ENCODE measurements around the gene COL21A1. TPM values are rescaled to one million over a fixed set of nuclear protein-coding genes. Genes with fewer than 3 reads are reported as not detected.
A peak's percentile ranks its signal among the peaks of the same experiment; 100 is the strongest.

The COL21A1 gene
- polyA plus RNA-seq, 1 donor = 9.9 TPM

DNA sequence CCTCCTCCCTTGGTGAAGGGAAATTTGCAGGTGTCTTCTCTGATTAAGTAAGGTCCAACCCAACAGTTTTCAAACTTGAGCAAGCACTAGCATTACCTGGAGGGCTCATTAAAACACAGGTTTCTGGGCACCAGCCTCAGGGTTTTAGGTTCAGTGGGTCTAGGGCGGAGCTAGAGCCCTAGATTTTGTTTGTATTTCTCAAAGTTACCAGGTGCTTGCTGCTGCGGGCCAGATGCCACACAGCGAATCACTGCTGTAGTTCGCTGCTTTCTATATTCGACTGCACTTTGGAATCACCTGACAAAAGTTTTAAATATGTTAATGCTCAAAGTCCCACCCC is 869 bp downstream of the COL21A1 start:
- Histone ChIP-seq H3K36me3 (ENCODE audit: control insufficient read depth, insufficient read depth, low read length) (no peaks in the 10 kb centered on the region), H3K9me3 (ENCODE audit: control insufficient read depth, low read depth, low read length) (no peaks in the 10 kb centered on the region), H3K4me3 (ENCODE audit: low read length) (peak overlapping the region; percentile 44), H3K27me3 (ENCODE audit: control insufficient read depth, insufficient read depth, low read length) (peaks cover 21% of the 10 kb centered on the region), H3K4me1 (ENCODE audit: control insufficient read depth, insufficient read depth, low read length) (no peaks in the 10 kb centered on the region), H3K27ac (ENCODE audit: low read length) (no peak overlapping the region)
- WGBS (ENCODE audit: insufficient coverage, low lambda C conversion rate) = no CpG with 5 or more reads among the region's 5 CpGs
- DNase-seq = no peak

DNA sequence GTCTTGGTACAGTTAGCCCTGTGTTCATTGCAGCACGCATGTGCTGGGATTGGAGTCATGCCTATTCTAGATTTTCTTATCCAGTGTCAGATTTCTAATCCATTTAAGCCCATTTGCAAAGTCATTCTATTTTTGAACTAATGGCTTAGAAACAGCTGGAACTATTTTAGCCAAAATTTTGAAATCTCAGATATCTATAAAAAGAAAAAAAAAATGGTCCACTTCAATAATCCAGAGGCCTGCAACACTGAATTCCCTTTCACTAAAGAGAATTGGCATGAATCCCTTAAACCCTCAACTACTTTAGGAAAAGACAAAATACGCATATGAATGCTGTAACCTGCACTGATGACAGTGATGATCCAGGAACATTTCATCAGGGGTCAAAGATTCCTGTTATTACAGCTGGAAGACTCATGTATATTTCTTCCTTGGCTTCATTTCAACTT is 1.5 kb downstream of the COL21A1 start:
- no peak overlapping the region for H3K4me3 ChIP-seq (ENCODE audit: low read length)
- no peaks in the 10 kb centered on the region for H3K4me1 ChIP-seq (ENCODE audit: control insufficient read depth, insufficient read depth, low read length)
- H3K27ac ChIP-seq (ENCODE audit: low read length) = no peak overlapping the region
- no CpG with 5 or more reads among the region's 2 CpGs for WGBS (ENCODE audit: insufficient coverage, low lambda C conversion rate)
- peaks cover 21% of the 10 kb centered on the region for H3K27me3 ChIP-seq (ENCODE audit: control insufficient read depth, insufficient read depth, low read length)
- DNase-seq = no peak
- no peaks in the 10 kb centered on the region for H3K9me3 ChIP-seq (ENCODE audit: control insufficient read depth, low read depth, low read length)
- no peaks in the 10 kb centered on the region for H3K36me3 ChIP-seq (ENCODE audit: control insufficient read depth, insufficient read depth, low read length)

GRCh38 chr6:56244528-56245253 is 2.7 kb downstream of the COL21A1 start:
- H3K4me1 ChIP-seq (ENCODE audit: control insufficient read depth, insufficient read depth, low read length) = no peaks in the 10 kb centered on the region
- 100% methylated on average over 3 of the region's 3 CpGs for WGBS (ENCODE audit: insufficient coverage, low lambda C conversion rate)
- H3K27ac ChIP-seq (ENCODE audit: low read length) = no peak overlapping the region

DNA sequence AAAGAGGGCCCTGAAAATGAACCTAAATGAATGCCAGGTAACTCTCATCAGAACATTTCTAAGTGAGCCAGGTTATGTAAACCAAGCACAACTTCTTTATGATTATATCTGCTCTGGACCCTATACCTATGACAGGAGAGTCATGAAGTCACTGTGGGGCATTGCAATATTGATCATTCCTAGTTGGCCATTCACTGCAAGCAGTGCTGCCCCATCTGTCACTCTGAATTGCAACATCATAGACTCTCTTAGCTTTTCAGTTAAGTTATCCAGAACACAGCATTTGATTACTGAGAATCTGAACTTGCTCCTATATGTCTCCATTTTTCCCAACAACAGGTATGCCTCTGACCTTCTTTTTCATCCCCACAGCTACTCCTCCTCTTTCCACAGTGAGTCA is 3.3 kb downstream of the COL21A1 start:
- no peaks in the 10 kb centered on the region for H3K4me1 ChIP-seq (ENCODE audit: control insufficient read depth, insufficient read depth, low read length)

More at GRCh38 chr6:56244528-56245253, 2.7 kb downstream of the COL21A1 start:
- no peak overlapping the region for H3K4me3 ChIP-seq (ENCODE audit: low read length)
- no peaks in the 10 kb centered on the region for H3K36me3 ChIP-seq (ENCODE audit: control insufficient read depth, insufficient read depth, low read length)
- no peak for DNase-seq
- no peaks in the 10 kb centered on the region for H3K9me3 ChIP-seq (ENCODE audit: control insufficient read depth, low read depth, low read length)
- peaks cover 21% of the 10 kb centered on the region for H3K27me3 ChIP-seq (ENCODE audit: control insufficient read depth, insufficient read depth, low read length)

DNA sequence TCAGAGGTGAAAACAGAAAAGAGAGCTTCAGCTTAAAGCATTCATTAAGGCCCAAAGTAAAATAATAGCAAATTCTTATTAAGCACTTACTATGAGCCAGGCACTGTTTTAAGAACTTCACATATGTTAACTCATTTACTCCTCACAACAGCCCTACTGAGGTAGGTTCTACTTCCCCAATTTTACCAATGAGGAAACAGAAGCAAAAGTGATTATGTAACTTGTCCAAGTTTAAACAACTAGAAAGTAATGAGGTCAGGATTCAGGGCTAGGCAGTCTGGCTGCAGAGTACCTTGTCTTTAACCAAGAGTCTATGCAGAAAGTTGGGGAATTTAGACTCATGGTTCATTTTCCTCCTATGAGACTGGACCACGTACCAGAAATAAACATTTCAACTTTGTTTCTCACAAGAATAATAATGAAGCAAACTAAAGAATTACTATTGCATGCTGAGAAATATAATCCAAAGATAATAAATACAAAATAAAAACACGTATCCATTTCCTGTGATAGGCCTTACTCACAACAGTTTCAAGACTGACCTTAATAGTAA is 3.8 kb downstream of the COL21A1 start:
- no peak overlapping the region for H3K4me3 ChIP-seq (ENCODE audit: low read length)
- no peak overlapping the region for H3K27ac ChIP-seq (ENCODE audit: low read length)
- DNase-seq = no peak
- 80% methylated on average over 1 of the region's 2 CpGs for WGBS (ENCODE audit: insufficient coverage, low lambda C conversion rate)
- H3K4me1 ChIP-seq (ENCODE audit: control insufficient read depth, insufficient read depth, low read length) = no peaks in the 10 kb centered on the region
- peaks cover 21% of the 10 kb centered on the region for H3K27me3 ChIP-seq (ENCODE audit: control insufficient read depth, insufficient read depth, low read length)
- no peaks in the 10 kb centered on the region for H3K9me3 ChIP-seq (ENCODE audit: control insufficient read depth, low read depth, low read length)
- H3K36me3 ChIP-seq (ENCODE audit: control insufficient read depth, insufficient read depth, low read length) = no peaks in the 10 kb centered on the region

More for the DNA sequence above, 3.3 kb downstream of the COL21A1 start:
- Histone ChIP-seq H3K4me3 (ENCODE audit: low read length) (no peak overlapping the region), H3K9me3 (ENCODE audit: control insufficient read depth, low read depth, low read length) (no peaks in the 10 kb centered on the region), H3K27me3 (ENCODE audit: control insufficient read depth, insufficient read depth, low read length) (peaks cover 21% of the 10 kb centered on the region), H3K36me3 (ENCODE audit: control insufficient read depth, insufficient read depth, low read length) (no peaks in the 10 kb centered on the region), H3K27ac (ENCODE audit: low read length) (no peak overlapping the region)
- no peak for DNase-seq

- Histone ChIP-seq H3K4me1 (ENCODE audit: control insufficient read depth, insufficient read depth, low read length) (no peaks in the 10 kb centered on the region), H3K27me3 (ENCODE audit: control insufficient read depth, insufficient read depth, low read length) (peaks cover 10% of the 10 kb centered on the region), H3K27ac (ENCODE audit: low read length) (no peak overlapping the region), H3K9me3 (ENCODE audit: control insufficient read depth, low read depth, low read length) (no peaks in the 10 kb centered on the region), H3K4me3 (ENCODE audit: low read length) (no peak overlapping the region), H3K36me3 (ENCODE audit: control insufficient read depth, insufficient read depth, low read length) (no peaks in the 10 kb centered on the region)
- no peak for DNase-seq
- 75% methylated on average over 2 of the region's 2 CpGs for WGBS (ENCODE audit: insufficient coverage, low lambda C conversion rate)
Measured at GRCh38 chr6:56242346-56242745, 5.0 kb downstream of the COL21A1 start.

DNA sequence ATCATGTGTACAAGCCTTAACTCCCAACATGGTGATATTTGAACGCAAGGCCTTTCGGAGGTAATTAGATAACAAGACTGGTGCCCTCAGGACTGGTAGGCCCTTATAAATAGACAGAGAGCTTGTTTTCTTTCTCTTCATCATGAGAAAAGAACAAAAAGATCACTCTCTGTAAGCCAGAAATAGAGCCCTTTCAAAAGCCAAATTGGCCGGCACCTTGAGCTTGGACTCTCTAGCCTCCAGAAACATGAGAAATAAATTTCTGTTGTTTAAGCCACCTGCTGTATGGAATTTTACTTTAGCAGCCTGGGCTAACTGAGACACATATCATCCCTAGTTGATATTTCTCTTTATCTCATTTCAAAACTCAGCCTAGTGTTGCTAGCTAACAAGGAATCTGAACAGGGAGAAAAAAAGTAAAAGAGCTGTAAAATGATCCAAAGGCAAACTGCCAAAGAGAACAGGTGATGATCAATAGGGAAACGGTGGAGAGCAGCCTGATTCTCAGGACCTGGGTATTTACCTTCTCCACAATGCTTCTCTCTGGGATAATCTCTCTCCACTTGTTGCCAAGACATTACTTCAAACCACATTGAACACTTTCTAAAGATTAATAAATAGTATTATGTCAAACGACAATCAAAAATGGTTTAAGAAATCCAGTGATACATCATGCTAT is 6.1 kb downstream of the COL21A1 start:
- no peaks in the 10 kb centered on the region for H3K36me3 ChIP-seq (ENCODE audit: control insufficient read depth, insufficient read depth, low read length)
- H3K9me3 ChIP-seq (ENCODE audit: control insufficient read depth, low read depth, low read length) = no peaks in the 10 kb centered on the region
- no peaks in the 10 kb centered on the region for H3K27me3 ChIP-seq (ENCODE audit: control insufficient read depth, insufficient read depth, low read length)
- no peak overlapping the region for H3K4me3 ChIP-seq (ENCODE audit: low read length)
- no peaks in the 10 kb centered on the region for H3K4me1 ChIP-seq (ENCODE audit: control insufficient read depth, insufficient read depth, low read length)
- no peak overlapping the region for H3K27ac ChIP-seq (ENCODE audit: low read length)
- no peak for DNase-seq
- 75% methylated on average over 1 of the region's 5 CpGs for WGBS (ENCODE audit: insufficient coverage, low lambda C conversion rate)

DNA sequence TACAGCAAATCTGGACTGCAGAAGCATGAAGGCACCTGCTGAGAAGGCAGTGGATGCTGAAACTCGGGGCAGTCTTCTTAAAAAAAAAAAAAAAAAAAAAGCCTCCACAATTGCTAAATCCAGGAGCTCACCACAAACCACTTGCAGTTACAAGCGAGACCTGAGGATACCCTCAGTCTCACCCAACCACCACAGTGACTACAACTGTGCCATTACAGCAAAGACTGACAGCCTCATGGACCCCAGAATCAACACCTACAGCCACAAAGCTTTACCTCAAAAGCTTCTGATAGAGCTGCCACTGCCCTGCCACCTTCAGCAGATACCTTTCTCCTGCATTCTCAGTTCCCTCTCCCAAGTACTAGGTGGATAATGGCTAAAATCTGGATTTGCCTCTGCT is 9.0 kb downstream of the COL21A1 start:
- H3K9me3 ChIP-seq (ENCODE audit: control insufficient read depth, low read depth, low read length) = no peaks in the 10 kb centered on the region
- no peak overlapping the region for H3K27ac ChIP-seq (ENCODE audit: low read length)
- H3K27me3 ChIP-seq (ENCODE audit: control insufficient read depth, insufficient read depth, low read length) = no peaks in the 10 kb centered on the region
- DNase-seq = no peak
- H3K36me3 ChIP-seq (ENCODE audit: control insufficient read depth, insufficient read depth, low read length) = no peaks in the 10 kb centered on the region
- no peak overlapping the region for H3K4me3 ChIP-seq (ENCODE audit: low read length)
- no CpG with 5 or more reads among the region's 2 CpGs for WGBS (ENCODE audit: insufficient coverage, low lambda C conversion rate)
- no peaks in the 10 kb centered on the region for H3K4me1 ChIP-seq (ENCODE audit: control insufficient read depth, insufficient read depth, low read length)

GRCh38 chr6:56235245-56235644 is 12.1 kb downstream of the COL21A1 start:
- H3K36me3 ChIP-seq (ENCODE audit: control insufficient read depth, insufficient read depth, low read length) = no peaks in the 10 kb centered on the region
- H3K27ac ChIP-seq (ENCODE audit: low read length) = no peak overlapping the region
- no peak for DNase-seq
- 100% methylated on average over 1 of the region's 1 CpG for WGBS (ENCODE audit: insufficient coverage, low lambda C conversion rate)
- H3K27me3 ChIP-seq (ENCODE audit: control insufficient read depth, insufficient read depth, low read length) = no peaks in the 10 kb centered on the region
- no peaks in the 10 kb centered on the region for H3K9me3 ChIP-seq (ENCODE audit: control insufficient read depth, low read depth, low read length)
- no peak overlapping the region for H3K4me3 ChIP-seq (ENCODE audit: low read length)
- H3K4me1 ChIP-seq (ENCODE audit: control insufficient read depth, insufficient read depth, low read length) = no peaks in the 10 kb centered on the region

- H3K4me1 ChIP-seq (ENCODE audit: control insufficient read depth, insufficient read depth, low read length) = no peaks in the 10 kb centered on the region
- 60% methylated on average over 1 of the region's 2 CpGs for WGBS (ENCODE audit: insufficient coverage, low lambda C conversion rate)
- H3K36me3 ChIP-seq (ENCODE audit: control insufficient read depth, insufficient read depth, low read length) = no peaks in the 10 kb centered on the region
- H3K4me3 ChIP-seq (ENCODE audit: low read length) = no peak overlapping the region
- no peak overlapping the region for H3K27ac ChIP-seq (ENCODE audit: low read length)
- H3K9me3 ChIP-seq (ENCODE audit: control insufficient read depth, low read depth, low read length) = no peaks in the 10 kb centered on the region
- DNase-seq = no peak
- H3K27me3 ChIP-seq (ENCODE audit: control insufficient read depth, insufficient read depth, low read length) = no peaks in the 10 kb centered on the region
Measured at GRCh38 chr6:56232436-56232835, 14.9 kb downstream of the COL21A1 start.

GRCh38 chr6:56231827-56232226 is 15.6 kb downstream of the COL21A1 start:
- no peaks in the 10 kb centered on the region for H3K36me3 ChIP-seq (ENCODE audit: control insufficient read depth, insufficient read depth, low read length)
- H3K4me1 ChIP-seq (ENCODE audit: control insufficient read depth, insufficient read depth, low read length) = no peaks in the 10 kb centered on the region
- no peak overlapping the region for H3K27ac ChIP-seq (ENCODE audit: low read length)
- H3K27me3 ChIP-seq (ENCODE audit: control insufficient read depth, insufficient read depth, low read length) = no peaks in the 10 kb centered on the region
- no peaks in the 10 kb centered on the region for H3K9me3 ChIP-seq (ENCODE audit: control insufficient read depth, low read depth, low read length)
- DNase-seq = no peak
- no peak overlapping the region for H3K4me3 ChIP-seq (ENCODE audit: low read length)
